GDM1 (cell line): ENCODE data around the gene RPL37.
"Not testable (repeated sequence)": the region's sequence is repeated elsewhere in the genome, so short reads cannot be mapped to it uniquely, and the experiment has no call there.

ENCODE experiments used
- DNase-seq: peaks from one replicate; lab custom pipeline; 2025; lab: John Stamatoyannopoulos, UW

Gene RPL37

DNA sequence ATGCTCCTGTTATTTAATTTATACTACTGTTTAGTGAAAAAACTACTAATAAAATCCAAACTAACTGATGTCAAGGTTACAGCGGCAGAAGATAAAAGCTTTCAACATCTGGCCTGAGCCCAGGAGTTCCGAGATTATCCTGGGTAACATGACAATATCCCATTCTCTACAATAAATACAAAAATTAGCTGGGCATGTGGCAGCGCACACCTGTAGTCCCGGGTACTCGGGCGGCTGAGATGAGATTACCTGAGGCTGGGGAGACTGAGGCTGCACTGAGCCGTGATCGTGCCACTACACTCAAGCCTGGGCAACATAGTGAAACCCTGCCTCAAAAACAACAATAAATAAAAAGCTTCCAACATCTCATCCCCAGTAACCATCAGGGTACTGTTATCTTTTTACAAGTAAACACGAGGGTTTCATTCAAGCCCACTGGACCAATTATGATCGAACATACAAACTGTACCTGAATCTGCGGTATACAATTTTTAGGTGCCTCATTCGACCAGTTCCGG, 1.3 kb downstream of the RPL37 start:
- DNase-seq, result no peak

DNA sequence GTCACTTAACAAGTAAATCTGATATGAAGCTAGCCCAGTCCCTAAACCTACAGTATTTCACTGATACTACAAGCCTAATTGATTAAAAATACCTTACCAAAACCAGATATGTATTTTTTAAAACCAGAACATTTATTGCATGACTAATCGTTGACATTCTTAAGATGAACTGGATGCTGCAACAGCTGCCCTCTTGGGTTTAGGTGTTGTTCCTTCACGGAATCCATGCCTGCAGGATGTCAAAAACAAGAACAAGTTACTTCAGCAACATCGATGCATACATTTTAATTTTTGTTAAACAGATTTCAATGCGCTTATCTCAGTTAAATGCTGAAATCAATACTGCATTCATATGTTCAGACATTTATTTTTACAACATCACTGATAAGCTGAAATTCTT, 2.7 kb downstream of the RPL37 start:
- DNase-seq, result no peak

GRCh38 chr5:40831346-40832210, 3.4 kb downstream of the RPL37 start:
- no peak for DNase-seq

GRCh38 chr5:40829748-40830533, 5.1 kb downstream of the RPL37 start:
- DNase-seq, result no peak

GRCh38 chr5:40828690-40829661, 6.0 kb downstream of the RPL37 start:
- no peak for DNase-seq

DNA sequence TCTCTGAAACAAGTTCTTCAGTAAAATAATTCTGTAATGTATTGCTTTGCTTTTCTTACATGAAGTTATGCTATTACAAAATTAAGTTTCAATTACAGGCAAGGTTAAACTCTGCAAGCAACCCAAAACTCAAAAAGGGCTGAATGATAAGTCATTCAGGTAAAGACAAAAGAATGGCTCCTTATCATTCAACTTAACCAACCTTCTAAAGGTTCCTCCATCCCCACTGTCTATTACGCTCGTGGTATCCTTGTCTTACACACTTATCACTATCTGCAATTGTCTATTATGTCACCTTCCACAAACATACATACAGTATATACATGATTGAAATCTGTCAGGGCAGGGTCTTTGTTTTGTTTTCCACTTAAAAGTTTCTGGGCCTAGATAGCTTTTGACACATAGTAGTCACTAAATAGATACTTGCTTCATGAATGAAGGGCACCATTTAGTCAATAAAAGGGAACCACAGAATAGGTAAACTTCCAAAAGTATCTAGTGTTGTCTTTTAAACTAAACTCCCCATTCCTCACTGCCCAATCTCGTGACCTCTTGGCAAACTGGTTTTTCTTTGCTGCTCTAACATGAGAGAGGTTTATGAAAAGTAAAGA, 6.9 kb downstream of the RPL37 start:
- no peak for DNase-seq

DNA sequence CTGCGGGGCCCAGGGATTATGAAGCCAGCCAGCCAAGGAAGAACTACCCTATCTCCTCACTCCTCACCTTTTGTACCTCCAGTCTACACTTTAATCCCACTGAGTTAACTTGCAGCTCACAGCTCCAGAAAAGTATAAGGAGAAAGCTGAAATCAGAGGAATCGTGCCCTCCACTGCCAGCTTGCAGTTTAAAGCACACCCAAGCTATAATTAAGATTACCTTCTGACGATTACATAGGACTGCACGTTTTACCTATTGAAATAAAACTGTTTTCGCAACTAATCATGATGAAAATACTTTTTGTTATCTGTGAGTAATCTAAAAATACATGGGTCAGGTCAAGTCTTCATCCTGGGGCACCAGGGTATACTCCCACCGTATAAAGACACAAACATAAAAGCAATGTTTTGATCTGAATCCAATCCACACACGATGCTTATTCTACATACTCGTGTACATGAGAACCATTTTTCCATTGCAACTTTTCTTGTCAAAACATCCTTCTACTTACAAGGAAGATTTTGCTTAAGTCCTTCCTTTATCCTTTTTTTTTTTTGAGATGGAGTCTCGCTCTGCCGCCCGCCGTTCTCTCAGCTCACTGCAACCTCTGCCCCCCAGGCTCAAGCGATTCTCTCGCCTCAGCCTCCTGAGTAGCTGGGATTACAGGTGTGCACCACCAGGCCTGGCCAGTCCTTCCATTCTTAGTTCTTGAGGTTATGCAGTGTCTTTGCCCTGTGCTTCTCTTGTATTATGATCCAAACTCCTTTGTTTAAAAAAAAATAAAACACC, 7.6 kb downstream of the RPL37 start:
- no peak for DNase-seq

- no peak for DNase-seq
These were observed 8.4 kb downstream of the RPL37 start for GRCh38 chr5:40826489-40827187.

DNA sequence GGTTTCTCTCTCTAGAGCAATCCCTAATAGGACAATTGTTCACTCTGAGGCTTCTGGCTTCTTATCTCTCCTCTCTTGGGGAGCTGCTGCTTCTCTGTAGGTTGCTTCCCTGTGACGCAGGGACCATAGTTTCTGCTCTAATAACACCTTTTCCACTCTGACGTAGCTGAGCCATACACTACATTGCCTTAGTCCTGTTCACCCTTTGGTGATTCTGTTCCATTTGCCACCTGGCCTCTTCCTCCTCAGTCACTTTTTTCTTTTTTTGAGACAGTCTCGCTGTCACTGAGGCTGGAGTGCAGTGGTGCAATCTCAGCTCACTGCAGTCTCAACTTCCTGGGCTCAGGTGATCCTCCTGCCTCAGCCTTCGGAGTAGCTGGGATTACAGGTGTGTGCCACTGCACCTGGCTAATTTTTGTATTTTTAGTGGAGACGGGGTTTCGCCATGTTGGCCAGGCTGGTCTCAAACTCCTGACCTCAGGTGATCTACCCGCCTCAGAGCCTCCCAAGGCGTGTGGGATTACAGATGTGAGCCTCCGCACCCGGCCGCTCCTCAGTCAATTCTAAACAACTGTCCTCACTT, 9.5 kb downstream of the RPL37 start:
- DNase-seq, result not testable (repeated sequence)

DNA sequence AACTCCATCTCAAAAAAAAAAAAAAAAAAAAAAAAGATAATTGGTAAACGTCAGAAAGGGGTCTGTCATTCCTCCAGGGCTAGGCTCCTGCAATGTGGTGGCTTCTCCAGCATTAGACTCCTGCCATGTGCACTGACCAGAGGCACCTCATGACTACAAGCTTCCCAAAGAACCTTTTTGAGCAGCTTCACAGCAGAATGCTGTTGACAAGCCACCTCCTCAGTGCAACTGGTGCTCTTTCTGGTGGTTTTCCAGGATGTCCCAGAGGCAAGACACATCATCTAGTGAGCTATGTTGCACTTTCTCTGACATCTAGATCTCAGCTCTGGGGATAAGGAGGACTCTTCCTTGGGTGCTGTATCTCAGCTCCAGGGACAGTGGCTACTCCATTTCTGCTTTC, 11.6 kb downstream of the RPL37 start:
- no peak for DNase-seq

- no peak for DNase-seq
These were observed 21.2 kb downstream of the RPL37 start for GRCh38 chr5:40813698-40814281.

DNA sequence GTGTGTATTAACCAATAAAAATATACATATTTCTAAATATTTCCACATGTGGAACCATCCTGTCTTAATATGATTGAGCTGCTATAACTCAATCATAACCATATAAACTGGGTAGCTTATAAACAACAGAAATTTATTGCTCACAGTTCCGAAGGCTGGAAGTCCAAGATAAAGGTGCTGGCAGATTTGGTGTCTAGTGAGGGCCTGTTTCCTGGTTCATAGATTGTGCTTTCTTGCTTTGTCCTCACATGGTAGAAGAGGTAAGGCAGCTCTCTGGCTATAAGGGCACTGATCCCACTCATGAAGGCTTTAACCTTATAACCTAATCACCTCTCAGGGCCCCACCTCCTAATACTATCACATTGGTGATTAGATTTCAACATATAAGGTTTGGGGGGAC, 22.9 kb downstream of the RPL37 start:
- no peak for DNase-seq

DNA sequence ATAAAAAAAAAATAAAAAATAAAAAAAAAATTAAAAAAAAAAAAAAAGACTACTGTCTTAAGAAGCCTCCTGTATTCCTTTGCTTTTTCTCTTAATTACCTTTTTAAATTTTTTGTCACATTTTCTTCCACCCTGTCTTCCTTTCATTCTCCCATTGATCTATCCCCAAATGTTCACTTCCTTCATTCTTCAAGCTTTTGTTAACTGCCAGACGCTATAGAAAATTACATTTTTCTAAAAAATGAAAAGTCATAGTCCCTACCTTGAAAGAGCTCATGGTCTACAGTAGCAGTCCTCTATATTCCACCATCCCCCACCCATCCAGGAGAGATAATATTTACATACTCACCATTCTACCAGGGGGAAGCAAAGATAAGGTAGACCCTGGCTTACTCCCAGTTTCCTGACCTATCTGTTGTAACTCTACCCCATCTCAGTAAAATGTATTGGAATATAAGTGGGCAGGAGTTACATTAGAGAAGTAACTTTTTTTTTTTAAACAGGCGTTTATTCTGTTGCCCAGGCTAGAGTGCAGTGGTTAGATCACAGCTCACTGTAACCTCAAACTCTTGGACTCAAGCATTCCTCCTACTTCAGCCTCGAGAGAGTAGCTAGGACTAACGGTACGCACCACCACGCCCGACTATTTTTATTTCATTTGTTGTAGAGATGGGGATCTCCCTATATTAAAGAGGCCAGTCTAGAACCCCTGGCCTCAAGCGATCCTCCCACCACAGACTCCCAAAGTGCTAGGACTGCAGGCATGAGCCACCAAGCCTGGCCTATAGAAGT, 33.1 kb downstream of the RPL37 start:
- no peak for DNase-seq

- DNase-seq, result no peak
These were observed 35.8 kb downstream of the RPL37 start for GRCh38 chr5:40799258-40799657.

DNA sequence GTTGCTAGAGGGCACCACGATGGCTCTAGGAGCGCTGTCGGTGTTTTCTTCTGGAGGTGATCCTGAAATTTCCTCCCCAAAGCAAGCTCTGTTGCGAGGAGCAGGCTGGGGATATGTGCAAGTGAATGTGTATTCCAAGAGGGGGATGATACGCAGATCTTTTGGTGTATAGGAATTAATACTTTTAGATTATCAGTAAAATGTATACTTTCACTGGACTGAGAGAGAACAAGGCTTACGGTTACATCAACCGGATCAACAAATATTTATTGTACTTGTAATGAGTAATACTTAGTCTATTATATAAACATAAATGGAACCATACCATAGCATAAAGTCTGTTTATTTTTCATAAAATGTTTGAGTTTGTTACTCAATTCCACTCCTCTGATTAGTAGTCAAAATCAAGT, 36.2 kb downstream of the RPL37 start:
- DNase-seq, result no peak

GRCh38 chr5:40798012-40798800, 36.8 kb downstream of the RPL37 start, which contains the start of gene PRKAA1:
TSS of gene PRKAA1 (minus strand) at chr5:40798374. CDS start at chr5:40798189, 185 bp downstream.
- DNase-seq, result peak; percentile 78

DNA sequence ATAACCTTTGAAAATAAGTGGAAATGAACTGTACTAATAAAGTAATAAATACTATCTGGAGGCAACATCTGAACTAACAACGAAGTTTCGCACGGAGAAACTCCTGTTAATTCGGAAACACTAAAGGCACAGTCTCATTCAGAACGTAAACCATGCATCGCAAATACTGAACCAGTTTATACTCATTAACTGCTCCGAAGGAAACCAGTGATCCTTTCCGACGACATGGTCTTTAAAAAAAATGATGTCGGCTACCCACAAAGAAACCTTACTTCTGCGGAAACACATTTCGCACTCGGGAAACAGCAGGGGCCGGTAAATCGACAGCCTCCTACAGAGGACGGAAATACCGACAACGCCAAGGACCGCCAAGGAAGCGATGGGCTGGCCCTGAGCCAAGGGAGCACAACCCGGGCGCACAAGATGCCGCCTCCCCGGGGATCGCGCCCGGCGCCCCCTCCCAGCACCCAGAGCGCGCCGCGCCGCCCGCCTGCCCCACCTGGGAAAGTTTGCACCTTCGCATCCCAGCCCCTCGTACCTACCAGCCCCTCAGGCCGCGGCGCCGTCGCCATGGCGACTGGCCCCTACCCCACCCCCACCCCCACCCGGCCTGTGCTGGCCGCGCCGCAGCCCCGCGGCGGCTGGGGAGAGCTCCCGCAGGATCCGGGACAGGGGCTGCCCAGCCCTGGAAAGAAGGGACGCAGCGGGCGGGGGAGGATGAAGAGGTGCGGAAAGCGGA, 37.6 kb downstream of the RPL37 start:
- DNase-seq, result peak; percentile 80
